MV-4-11 (cell line): ENCODE measurements around the gene SELENOF.
"Not testable (repeated sequence)": the region's sequence is repeated elsewhere in the genome, so short reads cannot be mapped to it uniquely, and the experiment has no call there.

Experiments
- DNase-seq: peaks from one replicate; lab custom pipeline; 2025; lab: John Stamatoyannopoulos, UW

Gene SELENOF

DNA sequence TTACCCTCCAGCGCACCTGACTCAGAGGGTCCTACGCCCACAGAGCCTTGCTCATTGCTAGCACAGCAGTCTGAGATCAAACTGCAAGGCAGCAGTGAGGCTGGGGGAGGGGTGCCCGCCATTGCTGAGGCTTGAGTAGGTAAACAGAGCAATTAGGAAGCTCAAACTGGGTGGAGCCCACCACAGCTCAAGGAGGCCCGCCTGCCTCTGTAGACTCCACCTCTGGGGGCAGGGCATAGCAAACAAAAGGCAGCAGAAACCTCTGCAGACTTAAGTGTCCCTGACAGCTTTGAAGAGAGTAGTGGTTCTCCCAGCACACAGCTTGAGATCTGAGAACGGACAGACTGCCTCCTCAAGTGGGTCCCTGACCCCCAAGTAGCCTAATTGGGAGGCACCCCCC lies 99.8 kb downstream of the SELENOF start:
- not testable (repeated sequence) for DNase-seq
